Activated CD4-positive, alpha-beta T cell treated with anti-CD3 and anti-CD28 coated beads, Interleukin-2, amount 50 U/mL, for 16 hours (primary cell): Measurements from ENCODE around the gene CCDC124.

Experiments used
- DNase-seq: peaks from one replicate; pipeline ENCODE4 v3.0.0-alpha.2; 2020

The CCDC124 gene

GRCh38 chr19:17936379-17936778 lies 3.6 kb downstream of the CCDC124 start:
- no peak for DNase-seq

- no peak for DNase-seq
These were observed 4.6 kb downstream of the CCDC124 start for GRCh38 chr19:17937371-17937900.

GRCh38 chr19:17938092-17938845 lies 5.5 kb downstream of the CCDC124 start:
- DNase-seq, result peak; percentile 84

- no peak for DNase-seq
These were observed 9.4 kb downstream of the CCDC124 start for GRCh38 chr19:17942181-17942580.

- DNase-seq, result no peak
These were observed 9.9 kb downstream of the CCDC124 start for GRCh38 chr19:17942582-17943273.

- no peak for DNase-seq
These were observed 10.7 kb downstream of the CCDC124 start for GRCh38 chr19:17943274-17944221.

GRCh38 chr19:17944301-17944700 lies 11.5 kb downstream of the CCDC124 start:
- DNase-seq, result no peak

GRCh38 chr19:17946965-17947784 lies 14.4 kb downstream of the CCDC124 start:
- no peak for DNase-seq

GRCh38 chr19:17947815-17948513 lies 15.1 kb downstream of the CCDC124 start:
- DNase-seq, result peak; percentile 97

GRCh38 chr19:17948514-17948900 lies 15.7 kb downstream of the CCDC124 start:
- no peak for DNase-seq

- no peak for DNase-seq
These were observed 16.4 kb downstream of the CCDC124 start for GRCh38 chr19:17948931-17949930.

- DNase-seq, result no peak
These were observed 17.1 kb downstream of the CCDC124 start for GRCh38 chr19:17949956-17950309.

- DNase-seq, result no peak
These were observed 17.7 kb downstream of the CCDC124 start for GRCh38 chr19:17950310-17951156.

GRCh38 chr19:17951157-17951989 lies 18.6 kb downstream of the CCDC124 start:
- DNase-seq, result no peak

GRCh38 chr19:17951990-17952976 lies 19.5 kb downstream of the CCDC124 start:
- DNase-seq, result no peak

GRCh38 chr19:17953316-17953801 lies 20.5 kb downstream of the CCDC124 start:
- no peak for DNase-seq

GRCh38 chr19:17953869-17954268 lies 21.1 kb downstream of the CCDC124 start:
- DNase-seq, result no peak
